Left cardiac atrium (tissue), 4 donors: ENCODE data around the gene HNRNPAB. TPM values are rescaled to one million over a fixed set of nuclear protein-coding genes. Genes with fewer than 3 reads are reported as not detected.
"Not testable (repeated sequence)": the region's sequence is repeated elsewhere in the genome, so short reads cannot be mapped to it uniquely, and the experiment has no call there.

Experiments used
- ATAC-seq, 2 donors: fragments of 200-7000 bp; cut with Tn5 transposase; one replicate each; pipeline ENCODE4 v1.9.1; 2020; ENCODE audit warnings: mild to moderate bottlenecking in 2 of 2, moderate library complexity in 2 of 2
- DNase-seq: peaks from one replicate; pipeline ENCODE4 v3.0.0-alpha.2; 2020
- intact Hi-C, 2 donors: fragments of 100-400 bp; cut with DNase I; formaldehyde crosslinking; loops; one replicate each; pipeline versions ENCODE4 v1.14.1 to v1.15.1; 2022 to 2023
- total RNA-seq, 2 donors: library from RNA; stranded (reverse); fragmentation: NEBNext Ultra II Directional; extraction: Animal tissue kit (Norgen Biotek cat#: 25700); gene quantifications; one replicate each; pipeline ENCODE4 v1.2.1, GENCODE V29; 2021
- donor health status: DM: no; HTN: yes; CAD: no.
- donor health status: DM: no; HTN: yes; CAD: no; lungs with severe emphysema.
- donor health status: DM: yes; HTN: yes; CAD: no.
- donor health status: Dilated cardiomyopathy.

Gene HNRNPAB
- total RNA-seq, 2 donors from 2014 or later: 81.3 to 141 TPM

DNA sequence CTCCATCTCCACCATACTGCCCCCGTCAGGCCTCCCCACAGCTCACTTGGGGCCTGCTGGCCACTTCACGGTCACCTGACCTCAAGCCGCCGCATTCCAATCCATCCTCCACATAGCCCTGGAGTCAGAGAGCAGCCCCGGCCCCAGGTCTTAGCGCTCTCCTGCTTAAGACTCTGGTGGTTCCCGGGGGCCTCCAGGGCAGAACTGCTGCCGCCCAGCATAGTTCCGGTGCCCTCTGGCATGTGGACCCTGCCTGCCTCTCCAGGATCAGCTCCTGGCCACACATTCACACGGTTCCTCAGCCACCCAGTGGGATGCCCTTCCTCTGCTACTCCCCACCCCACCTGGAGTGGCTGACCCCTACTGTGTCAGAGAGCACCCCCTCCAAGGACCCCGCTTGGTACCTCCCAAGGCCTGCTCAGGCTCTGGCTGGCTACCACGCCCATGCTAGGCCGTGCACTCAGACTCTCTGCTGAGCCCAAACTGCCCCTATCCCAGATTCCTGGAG lies 19.5 kb downstream of the HNRNPAB start:
- DNase-seq (no peak), ATAC-seq (peak in 1 of 2 donors; percentile 12)
- intact Hi-C loops: no loop called here

GRCh38 chr5:178224403-178224802 lies 20.1 kb downstream of the HNRNPAB start:
- DNase-seq: no peak
- peak in 1 of 2 donors; percentile 12 for ATAC-seq
- intact Hi-C loops: no loop called here

DNA sequence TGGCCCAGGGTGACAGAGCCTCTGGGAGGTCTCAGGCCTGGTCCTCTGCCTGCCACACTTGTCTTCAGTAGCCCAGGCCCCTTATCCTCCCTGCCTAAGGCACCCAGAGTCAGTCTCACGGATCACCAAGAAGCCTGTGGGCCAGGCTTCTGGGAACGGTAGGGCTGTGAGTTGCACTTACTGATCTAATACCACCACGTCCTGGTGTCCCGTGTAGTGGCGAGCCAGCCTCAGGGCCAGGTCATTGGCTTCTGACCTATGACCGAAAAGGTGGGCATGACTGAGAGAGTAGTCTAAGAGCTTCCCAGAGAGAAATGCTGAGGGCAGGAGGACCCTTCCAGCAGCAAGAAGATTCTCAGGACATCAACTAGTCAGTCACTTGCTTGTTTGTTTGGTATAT lies 20.8 kb downstream of the HNRNPAB start:
- DNase-seq (no peak), ATAC-seq (no peak)
- intact Hi-C loops: no loop called here

DNA sequence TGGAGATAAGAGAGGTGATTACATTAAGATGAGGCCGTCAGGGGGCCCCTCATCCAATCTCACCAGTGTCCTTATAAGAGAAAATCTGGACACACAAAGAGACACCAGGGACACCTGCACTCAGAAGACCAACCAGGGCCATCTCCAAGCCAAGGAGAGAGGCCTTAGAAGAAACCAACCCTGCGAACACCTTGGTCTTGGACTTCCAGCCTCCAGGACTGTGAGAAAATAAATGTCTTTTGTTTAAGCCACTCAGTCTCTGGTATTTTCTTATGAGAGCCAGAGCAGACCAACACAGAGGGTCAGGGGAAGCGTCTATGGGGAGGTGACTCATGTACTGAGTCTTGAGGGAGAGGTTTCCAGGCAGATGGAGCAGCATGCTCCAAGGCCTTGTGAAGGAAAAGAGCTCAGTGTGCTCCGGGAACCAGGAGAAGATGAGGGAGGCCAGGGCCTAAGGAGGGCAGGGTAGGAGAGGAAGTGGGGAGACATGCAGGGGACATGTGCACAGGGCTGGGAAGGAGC lies 22.9 kb downstream of the HNRNPAB start:
- DNase-seq (no peak), ATAC-seq (no peak)
- intact Hi-C loops: no loop called here

DNA sequence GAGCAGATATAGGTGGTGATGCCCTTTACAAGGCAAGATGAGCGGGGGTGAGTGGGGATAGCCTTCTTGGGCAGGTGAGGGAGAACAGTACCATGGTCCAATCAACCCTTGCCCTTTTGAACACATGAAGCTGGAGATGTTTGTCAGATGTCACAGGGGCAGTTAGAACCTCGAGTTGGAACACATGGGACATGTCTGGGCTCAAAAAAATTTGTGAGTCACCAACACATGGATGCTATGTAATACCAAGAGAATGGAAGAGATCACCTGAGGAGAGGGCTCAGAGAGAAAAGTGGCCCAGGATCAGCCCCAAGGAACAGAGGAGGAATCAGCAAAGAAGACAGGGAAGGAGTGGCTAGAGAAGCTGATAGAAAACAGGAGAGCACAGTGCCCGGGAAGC lies 23.6 kb downstream of the HNRNPAB start:
- ATAC-seq: no peak
- intact Hi-C loops: no loop called here
- DNase-seq: no peak

DNA sequence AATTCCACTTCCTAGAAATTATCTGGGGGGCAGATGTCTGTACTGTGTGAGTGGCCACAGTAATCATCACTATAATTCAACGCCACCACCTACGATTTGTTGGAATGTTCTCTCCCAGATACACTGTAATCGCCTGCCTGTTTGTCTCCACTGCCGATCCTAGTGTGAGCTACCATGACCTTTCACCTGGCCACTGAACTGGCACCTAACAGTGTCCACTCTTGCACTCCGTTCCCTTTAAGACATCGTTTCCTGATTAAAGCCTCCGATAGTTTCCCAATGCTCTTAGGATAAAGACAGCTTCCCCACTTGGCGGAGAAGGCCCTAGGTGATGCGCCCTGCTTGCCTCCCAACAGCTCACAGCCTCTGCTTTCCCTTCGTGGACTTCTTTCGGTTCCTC lies 24.3 kb downstream of the HNRNPAB start:
- ATAC-seq: no peak
- intact Hi-C loops: no loop called here
- no peak for DNase-seq

GRCh38 chr5:178229111-178229510 lies 24.8 kb downstream of the HNRNPAB start:
- DNase-seq, intact Hi-C loops, ATAC-seq: not testable (repeated sequence)

- intact Hi-C loops: no loop called here
- DNase-seq: no peak
- ATAC-seq: no peak
Observed at GRCh38 chr5:178229861-178230260, 25.5 kb downstream of the HNRNPAB start.

GRCh38 chr5:178230879-178231538 lies 26.7 kb downstream of the HNRNPAB start:
- peak; percentile 73 for DNase-seq
- intact Hi-C loops: no loop called here

DNA sequence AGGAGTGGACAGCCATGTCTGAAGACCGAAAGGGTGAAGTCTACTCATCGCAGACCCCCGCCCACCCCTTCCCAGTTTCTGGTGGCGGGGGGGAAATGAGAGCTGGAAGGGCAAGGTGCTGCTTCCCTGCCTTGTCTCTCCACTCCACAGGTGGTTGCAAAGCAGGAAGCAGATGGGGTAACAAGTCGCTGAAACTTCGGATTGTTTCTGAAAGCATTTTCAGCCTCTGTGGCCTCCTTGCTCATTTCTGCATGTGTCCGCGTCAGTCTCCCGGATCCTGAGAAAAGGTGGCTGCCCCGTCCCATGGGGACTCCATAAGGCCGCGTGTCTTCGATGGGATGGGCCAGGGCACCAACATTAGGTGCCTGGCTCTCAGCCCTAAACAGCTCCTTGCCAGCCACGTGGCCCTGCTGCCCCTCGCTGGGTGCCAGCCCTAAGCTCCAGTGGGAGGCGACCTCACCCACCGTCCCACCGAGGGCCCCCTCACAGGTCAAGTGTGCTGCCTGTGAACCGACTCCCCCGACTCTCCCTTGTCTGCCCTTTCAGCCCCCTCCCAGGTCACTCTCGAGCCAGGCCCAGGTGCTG lies 27.3 kb downstream of the HNRNPAB start:
- intact Hi-C loops: no loop called here
- DNase-seq: no peak
- peak in 1 of 2 donors; percentile 4 for ATAC-seq

More at GRCh38 chr5:178230879-178231538, 26.7 kb downstream of the HNRNPAB start:
- ATAC-seq: peak in 1 of 2 donors; percentile 25

DNA sequence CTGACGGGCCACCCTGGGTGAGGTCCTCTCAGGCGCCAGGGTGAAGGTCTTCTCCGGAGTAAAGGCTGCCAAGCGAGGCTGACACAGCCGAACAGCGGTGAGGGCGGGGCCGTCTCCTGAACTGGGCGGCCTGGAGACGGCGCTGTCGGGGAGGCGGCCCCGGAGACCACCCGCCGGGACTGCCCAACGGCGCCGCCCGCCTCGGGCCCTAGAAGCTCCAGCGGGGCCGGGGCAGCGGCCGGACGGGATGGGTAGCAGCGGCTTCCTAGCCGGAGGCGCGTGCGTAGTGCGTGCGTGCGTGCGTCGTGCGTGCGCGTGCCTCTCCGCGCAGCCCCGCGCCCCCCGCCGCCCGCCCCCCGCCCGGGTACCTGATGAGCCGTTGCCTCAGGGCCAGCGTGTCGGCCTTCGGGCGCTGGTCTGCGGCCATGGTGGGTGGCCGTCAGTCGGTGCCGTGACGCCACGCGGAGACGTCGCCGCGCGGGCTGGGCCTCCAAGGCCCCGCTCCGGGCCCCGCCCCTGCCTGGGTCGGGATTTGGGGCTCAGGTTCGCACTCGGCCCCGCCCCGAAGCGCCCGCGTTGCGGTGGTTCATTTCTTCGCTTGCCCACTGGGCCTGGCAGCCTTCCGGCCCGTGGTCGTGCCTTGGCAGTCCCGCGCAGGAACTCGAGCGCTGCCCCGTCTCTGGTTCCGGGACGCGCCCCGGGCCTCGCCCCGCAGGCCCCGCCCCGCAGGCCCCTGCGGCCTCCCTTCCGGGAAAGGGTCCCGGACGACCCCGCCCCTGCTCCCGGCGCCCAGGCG lies 28.0 kb downstream of the HNRNPAB start, which contains the start of gene PHYKPL:
TSS of gene PHYKPL (minus strand) at position 679 of the 796 bp plus-strand sequence. CDS start at position 427, 252 bp downstream.
- ATAC-seq: peak; percentile 78 to 85
- intact Hi-C loops: no loop called here

GRCh38 chr5:178232920-178233429 lies 28.6 kb downstream of the HNRNPAB start:
- ATAC-seq: no peak
- intact Hi-C loops: no loop called here
- no peak for DNase-seq

More for the DNA sequence above, 28.0 kb downstream of the HNRNPAB start, which contains the start of gene PHYKPL:
- peak; percentile 87 for DNase-seq

GRCh38 chr5:178234121-178234749 lies 29.9 kb downstream of the HNRNPAB start:
- ATAC-seq (no peak), DNase-seq (no peak)
- intact Hi-C loops: no loop called here

DNA sequence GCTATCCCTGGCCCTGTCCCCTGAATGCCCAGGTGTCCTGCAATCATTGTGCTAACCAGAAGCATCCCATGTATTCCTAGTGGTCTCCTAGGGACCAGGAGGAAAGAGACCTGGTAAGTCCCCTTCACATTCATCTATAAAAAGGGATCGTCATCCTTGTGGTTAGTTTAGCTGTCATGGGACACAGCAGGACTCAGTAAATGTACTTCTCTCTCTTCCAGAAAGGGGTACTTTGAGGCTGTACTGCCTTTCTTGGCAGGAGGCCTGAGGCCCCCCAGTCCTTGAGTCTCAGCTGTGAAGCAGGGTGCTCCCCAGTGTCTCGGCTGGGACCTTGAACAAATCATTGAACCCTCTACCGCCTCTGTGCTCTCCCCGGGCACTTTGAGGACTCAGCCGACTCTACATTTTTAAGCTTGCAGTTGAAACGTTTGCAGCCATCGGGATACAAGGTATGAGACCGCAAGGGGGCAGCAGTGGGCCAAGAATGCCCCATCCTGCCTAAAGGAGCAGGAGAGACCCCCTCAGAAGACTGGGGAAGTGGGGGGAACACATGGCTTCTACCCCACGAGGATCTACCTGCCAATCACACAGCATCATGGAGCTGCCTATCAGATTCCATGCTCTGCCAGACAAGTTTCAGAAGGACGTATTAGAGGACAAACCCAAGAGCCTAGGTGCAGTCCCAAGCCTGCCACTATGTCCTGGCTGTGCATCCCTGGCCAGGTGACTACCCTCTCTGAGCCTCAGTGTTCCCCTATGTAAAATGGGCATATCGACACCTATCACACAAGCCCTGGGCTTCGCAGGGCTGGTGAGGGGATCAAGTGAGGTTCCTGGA lies 30.6 kb downstream of the HNRNPAB start:
- DNase-seq: peak; percentile 84
- intact Hi-C loops: no loop called here
- no peak for ATAC-seq

DNA sequence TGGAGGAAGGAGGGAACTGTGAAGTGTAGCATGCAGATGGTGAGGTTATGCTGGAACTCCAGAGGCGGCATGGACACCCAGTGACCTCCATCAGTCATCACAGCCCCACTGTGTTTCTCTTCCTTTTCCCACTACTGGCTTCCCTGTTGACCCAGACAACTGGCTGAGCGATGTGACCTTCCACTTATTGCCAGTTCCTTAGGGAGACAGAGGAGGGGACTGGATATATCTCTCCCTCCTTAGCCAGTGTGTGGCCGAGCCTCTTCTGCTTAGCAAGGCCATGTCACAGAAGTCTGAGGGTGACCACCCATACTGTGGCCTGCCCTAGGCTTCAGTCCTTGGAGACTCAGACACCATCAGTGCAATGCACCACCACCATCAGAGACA lies 31.2 kb downstream of the HNRNPAB start:
- DNase-seq (no peak), ATAC-seq (no peak)
- intact Hi-C loops: no loop called here

DNA sequence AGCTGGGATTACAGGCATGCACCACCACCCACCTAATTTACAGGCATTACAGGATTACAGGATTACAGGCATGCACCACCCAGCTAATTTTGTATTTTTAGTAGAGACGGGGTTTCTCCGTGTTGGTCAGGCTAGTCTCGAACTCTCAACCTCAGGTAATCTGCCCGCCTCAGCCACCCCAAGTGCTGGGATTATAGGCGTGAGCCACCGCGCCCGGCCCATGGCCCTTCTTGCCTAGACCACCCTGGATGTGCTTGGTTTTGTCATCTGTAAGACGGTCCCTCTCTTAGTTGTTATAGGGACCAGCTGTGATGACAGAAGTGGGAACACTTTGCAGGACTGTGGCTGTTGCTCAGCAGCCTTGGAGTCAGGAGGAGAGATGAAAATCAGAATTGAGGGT lies 31.8 kb downstream of the HNRNPAB start:
- no peak for ATAC-seq
- intact Hi-C loops: no loop called here

GRCh38 chr5:178236679-178237078 lies 32.3 kb downstream of the HNRNPAB start:
- no peak for ATAC-seq
- intact Hi-C loops: no loop called here
- no peak for DNase-seq

More for the DNA sequence above, 31.8 kb downstream of the HNRNPAB start:
- no peak for DNase-seq
